Omental fat pad (tissue), 4 donors: ENCODE results near the gene C14orf119. TPM values are rescaled to one million over a fixed set of nuclear protein-coding genes. Genes with fewer than 3 reads are reported as not detected.

Experiments used
- ATAC-seq: fragments of 150-250 bp; one replicate; pipeline ENCODE4 v1.9.1; 2016; ENCODE audit warnings: mild to moderate bottlenecking, moderate library complexity; ENCODE audit not compliant: low FRiP score
- DNase-seq: peaks from one replicate; pipeline ENCODE4 v3.0.0-alpha.2; 2019; ENCODE audit warnings: low spot score
- total RNA-seq, 4 donors: library from RNA; depleted of rRNA; stranded (reverse); fragments of >200 nt; gene quantifications; one replicate each; pipeline ENCODE4 v1.1.0, GENCODE V29; 2016
- TF ChIP-seq, protein P1 (sequence below), 3 donors: fragments of 450-650 bp; IDR thresholded peaks; one replicate each; pipeline ENCODE4 v1.5.1; 2016 to 2017; ENCODE audit warnings: antibody characterized with exemption in 3 of 3, mild to moderate bottlenecking in 3 of 3, moderate library complexity in 2 of 3

C14orf119 gene
- total RNA-seq, 4 donors from 2014 or later: 39.2 to 46.7 (median 43.6) TPM

DNA sequence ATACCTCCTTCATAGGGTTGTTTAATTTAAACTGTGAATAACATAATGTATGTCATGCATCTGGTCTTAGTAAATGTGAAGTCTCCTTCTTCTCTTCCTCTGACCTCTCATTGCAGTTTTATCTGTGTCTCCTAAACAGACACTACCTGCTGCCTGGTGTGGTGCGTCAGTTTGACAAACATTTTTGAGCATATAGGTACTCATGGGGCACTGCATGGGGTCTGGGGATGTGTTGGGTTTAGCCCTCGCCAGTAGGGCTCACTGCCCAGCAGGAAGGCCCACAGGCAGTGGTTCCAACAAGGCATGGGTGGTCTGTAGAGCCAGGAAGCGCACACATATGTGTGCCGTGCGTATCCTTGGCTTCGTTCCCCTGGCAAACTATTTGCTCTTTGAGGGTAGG is 26.8 kb downstream of the C14orf119 start:
- no peak for DNase-seq
- TF ChIP-seq, protein P1, sequence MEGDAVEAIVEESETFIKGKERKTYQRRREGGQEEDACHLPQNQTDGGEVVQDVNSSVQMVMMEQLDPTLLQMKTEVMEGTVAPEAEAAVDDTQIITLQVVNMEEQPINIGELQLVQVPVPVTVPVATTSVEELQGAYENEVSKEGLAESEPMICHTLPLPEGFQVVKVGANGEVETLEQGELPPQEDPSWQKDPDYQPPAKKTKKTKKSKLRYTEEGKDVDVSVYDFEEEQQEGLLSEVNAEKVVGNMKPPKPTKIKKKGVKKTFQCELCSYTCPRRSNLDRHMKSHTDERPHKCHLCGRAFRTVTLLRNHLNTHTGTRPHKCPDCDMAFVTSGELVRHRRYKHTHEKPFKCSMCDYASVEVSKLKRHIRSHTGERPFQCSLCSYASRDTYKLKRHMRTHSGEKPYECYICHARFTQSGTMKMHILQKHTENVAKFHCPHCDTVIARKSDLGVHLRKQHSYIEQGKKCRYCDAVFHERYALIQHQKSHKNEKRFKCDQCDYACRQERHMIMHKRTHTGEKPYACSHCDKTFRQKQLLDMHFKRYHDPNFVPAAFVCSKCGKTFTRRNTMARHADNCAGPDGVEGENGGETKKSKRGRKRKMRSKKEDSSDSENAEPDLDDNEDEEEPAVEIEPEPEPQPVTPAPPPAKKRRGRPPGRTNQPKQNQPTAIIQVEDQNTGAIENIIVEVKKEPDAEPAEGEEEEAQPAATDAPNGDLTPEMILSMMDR (IDR thresholded peaks at IDR 0.05): no peak
- no peak for ATAC-seq

DNA sequence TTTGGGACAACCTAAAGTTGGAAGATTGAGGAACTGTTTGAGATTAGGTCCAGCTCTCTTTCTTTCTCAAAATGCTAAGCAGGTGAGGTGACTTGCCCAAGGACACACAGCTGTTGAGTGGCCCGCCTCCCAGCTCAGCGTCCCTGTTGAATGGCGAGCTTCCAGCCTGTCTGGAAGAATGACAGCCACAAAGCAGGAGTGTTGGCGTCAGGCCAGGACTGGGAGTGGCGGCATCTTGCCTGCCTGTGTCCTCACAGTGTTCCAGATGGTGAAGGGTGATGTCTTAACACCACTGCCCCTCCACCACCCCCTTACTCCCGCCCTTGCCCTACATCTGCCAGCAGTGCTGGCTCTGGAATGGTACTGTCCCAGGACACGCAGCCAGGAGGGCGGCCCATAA is 28.1 kb downstream of the C14orf119 start:
- DNase-seq: peak; percentile 42
- TF ChIP-seq, protein P1 (IDR thresholded peaks at IDR 0.05): no peak
- ATAC-seq: no peak

DNA sequence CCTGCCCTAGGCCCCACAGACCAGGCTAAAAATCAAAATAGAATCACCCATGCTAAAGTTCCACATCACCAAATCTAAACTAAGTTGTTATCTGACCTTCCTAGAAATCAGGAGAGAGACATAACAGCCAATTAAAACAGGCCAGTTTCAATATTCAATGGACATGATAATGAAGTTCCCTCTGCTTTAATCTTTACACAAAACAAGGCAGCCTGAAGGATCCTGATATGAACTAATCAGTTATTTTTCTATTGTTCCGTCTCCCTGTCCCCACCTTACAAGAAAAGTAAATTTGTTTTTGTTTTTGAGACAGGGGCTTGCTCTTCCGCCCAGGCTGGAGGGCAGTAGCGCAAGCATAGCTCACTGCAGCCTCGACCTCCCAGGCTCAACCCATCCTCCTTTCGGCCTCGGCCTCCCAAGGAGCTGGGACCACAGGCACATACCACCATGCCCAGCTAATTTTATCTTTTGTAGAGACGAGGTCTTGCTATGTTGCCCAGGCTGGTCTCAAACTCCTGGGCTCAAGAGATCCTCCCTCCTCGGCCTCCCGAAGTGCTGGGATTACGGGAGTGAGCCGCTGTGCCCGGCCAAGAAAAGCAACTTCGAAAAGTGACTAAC is 29.1 kb downstream of the C14orf119 start:
- ATAC-seq (no peak), DNase-seq (no peak)
- TF ChIP-seq, protein P1 (IDR thresholded peaks at IDR 0.05): no peak

DNA sequence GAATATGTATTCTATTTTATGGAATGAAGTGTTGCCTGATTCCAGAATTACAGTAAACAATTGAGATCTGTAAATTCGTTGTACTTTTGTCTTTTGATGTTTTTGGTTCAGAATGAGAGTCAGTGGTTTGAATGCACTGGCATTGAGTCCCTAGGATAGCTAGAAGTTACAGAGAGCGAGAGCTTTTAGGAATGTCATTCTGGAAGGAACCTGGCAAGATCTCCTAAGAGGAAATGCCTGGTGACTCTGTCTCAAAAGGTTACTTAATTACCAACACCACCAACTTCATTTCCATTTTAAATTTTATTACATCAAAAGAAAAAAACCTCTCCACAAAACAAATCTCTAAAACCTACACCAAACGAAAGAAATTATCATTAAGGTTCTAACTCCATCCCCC is 29.7 kb downstream of the C14orf119 start:
- TF ChIP-seq, protein P1 (IDR thresholded peaks at IDR 0.05): no peak
- DNase-seq (no peak), ATAC-seq (no peak)

DNA sequence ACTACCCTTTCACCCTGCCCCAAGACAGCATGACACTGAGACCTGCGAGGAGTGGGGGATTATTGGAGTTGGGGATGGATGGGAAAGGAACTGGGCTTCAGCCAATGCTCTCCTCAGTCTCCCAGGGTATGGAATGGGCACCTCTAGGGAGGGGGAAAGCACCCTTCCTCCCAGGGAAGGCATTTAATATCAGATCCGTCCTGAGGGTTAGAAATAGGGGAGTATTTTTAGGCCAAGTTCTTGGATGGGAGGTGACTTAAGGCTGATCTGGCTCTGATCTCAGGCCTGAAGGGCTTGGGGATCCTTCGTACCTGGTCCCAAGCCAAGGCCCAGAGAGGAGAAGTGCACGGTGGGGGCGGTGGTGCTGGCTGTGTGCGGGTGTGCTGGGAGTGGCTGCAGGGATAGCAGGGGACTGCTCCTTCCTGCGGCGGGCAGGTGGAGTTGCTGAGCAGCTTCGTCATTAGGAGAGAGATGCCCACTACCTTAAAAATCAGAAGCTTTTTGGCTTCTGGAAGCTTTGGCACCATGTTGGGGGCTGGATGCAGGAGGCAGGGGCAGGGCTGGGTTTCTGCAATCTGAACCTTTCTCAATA is 30.7 kb downstream of the C14orf119 start:
- ATAC-seq (no peak), DNase-seq (no peak)

DNA sequence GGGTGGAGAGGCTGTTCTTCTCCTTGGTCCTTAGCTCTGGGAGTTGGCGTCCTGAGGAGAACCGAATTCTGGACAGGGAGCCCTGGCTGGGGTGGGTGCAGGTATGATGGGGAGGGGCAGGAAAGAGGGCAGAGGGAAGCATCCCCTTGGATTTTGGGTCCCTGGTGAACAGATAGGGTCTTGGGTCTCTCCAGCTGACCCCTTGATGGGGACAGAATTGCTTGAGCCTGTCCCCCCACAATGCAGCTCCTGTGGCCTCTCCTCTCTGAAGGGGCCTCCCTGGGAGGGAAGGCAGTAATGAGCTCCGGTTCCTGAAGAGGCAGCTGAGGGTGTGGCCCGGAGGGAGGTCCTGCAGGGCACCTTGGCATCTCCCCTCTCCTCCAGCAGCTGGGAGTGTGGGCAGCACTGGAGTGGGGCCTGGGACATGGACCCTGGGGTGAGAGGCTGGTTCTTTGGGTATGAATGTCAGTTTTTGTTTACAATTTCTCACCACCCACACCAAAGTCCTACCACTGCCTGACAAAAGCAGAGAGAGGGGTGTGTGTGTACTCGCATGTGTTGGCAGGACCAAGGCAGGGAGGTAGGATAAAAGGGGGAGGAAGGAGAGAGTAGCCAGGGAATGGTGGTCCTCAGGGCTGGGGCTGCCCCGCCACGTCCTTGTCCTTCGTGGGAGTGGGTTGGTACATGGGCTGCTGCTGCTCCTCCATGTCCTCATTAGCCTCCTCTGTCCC is 31.4 kb downstream of the C14orf119 start:
- TF ChIP-seq, protein P1 (IDR thresholded peaks at IDR 0.05): no peak
- no peak for DNase-seq
- ATAC-seq: no peak

More for the DNA sequence above, 30.7 kb downstream of the C14orf119 start:
- TF ChIP-seq, protein P1 (IDR thresholded peaks at IDR 0.05): no peak
